Small intestine (tissue), 7 donors: Measurements from ENCODE around the gene ARF6. TPM values are rescaled to one million over a fixed set of nuclear protein-coding genes. Genes with fewer than 3 reads are reported as not detected.
A peak's percentile ranks its signal among the peaks of the same experiment; 100 is the strongest.

Experiments
- DNase-seq, 2 donors: peaks; one replicate each; pipeline versions ENCODE4 v3.0.0 to v3.0.0-alpha.2; 2013
- FAIRE-seq: peaks from 2 replicates; lab custom pipeline; 2012; peaks lifted over from hg19 to GRCh38; lab: Jason Lieb, UNC
- H3K27ac ChIP-seq, 3 donors: one replicate each; pipeline ENCODE4 v1.5.1; 2013; ENCODE audit warnings: low read length in 2 of 3, mild to moderate bottlenecking in 2 of 3, control low read depth in 1 of 3, inconsistent platforms in 1 of 3, low read depth in 1 of 3, moderate library complexity in 1 of 3
- H3K27me3 ChIP-seq, 3 donors: one replicate each; pipeline ENCODE4 v1.6.1; 2013; ENCODE audit warnings: low read length in 3 of 3, inconsistent platforms in 1 of 3; ENCODE audit not compliant: control insufficient read depth in 3 of 3, insufficient read depth in 3 of 3
- H3K36me3 ChIP-seq, 3 donors: one replicate each; pipeline ENCODE4 v1.6.1; 2013; ENCODE audit warnings: low read length in 3 of 3, inconsistent platforms in 1 of 3, low read depth in 1 of 3, mild to moderate bottlenecking in 1 of 3, moderate library complexity in 1 of 3; ENCODE audit not compliant: control insufficient read depth in 3 of 3, insufficient read depth in 2 of 3
- H3K4me1 ChIP-seq, 3 donors: one replicate each; pipeline ENCODE4 v1.6.1; 2013; ENCODE audit warnings: low read length in 2 of 3, inconsistent platforms in 1 of 3, low read depth in 1 of 3, mild to moderate bottlenecking in 1 of 3, moderate library complexity in 1 of 3; ENCODE audit not compliant: control insufficient read depth in 3 of 3, insufficient read depth in 2 of 3
- H3K4me3 ChIP-seq, 3 donors: one replicate each; pipeline ENCODE4 v1.5.1; 2013; ENCODE audit warnings: low read length in 3 of 3, control low read depth in 1 of 3, inconsistent platforms in 1 of 3, low read depth in 1 of 3, mild to moderate bottlenecking in 1 of 3, moderate library complexity in 1 of 3
- H3K9me3 ChIP-seq, 2 donors: one replicate each; pipeline ENCODE4 v1.6.1; 2013; ENCODE audit warnings: low read depth in 1 of 2, low read length in 1 of 2; ENCODE audit not compliant: control insufficient read depth in 2 of 2, insufficient read depth in 1 of 2
- WGBS, 3 donors: extraction: QIAGEN DNeasy Blood & Tissue Kit; methylation state at CpG; one replicate each; pipeline ENCODE4 v1.1.7; 2013; 5-methylcytosine and 5-hydroxymethylcytosine counted together
- polyA plus RNA-seq, 4 donors: library from polyadenylated mRNA; stranded (reverse) in 3 of 4; unstranded in 1 of 4; fragments of 200-250 nt in 3 of 4; fragments of 120-200 nt in 1 of 4; gene quantifications; one replicate each; pipeline versions ENCODE4 v1.2.1 to v1.2.3, GENCODE V29; 2013
- donor health status: healthy with polysubstance abuse.
- donor health status: control.
- donor health status: control.
- donor health status: Bipolar disorder and iron deficiency.
- donor health status: healthy.

Gene ARF6
- polyA plus RNA-seq, 4 donors = 51.9 to 78.6 (median 65.0) TPM

DNA sequence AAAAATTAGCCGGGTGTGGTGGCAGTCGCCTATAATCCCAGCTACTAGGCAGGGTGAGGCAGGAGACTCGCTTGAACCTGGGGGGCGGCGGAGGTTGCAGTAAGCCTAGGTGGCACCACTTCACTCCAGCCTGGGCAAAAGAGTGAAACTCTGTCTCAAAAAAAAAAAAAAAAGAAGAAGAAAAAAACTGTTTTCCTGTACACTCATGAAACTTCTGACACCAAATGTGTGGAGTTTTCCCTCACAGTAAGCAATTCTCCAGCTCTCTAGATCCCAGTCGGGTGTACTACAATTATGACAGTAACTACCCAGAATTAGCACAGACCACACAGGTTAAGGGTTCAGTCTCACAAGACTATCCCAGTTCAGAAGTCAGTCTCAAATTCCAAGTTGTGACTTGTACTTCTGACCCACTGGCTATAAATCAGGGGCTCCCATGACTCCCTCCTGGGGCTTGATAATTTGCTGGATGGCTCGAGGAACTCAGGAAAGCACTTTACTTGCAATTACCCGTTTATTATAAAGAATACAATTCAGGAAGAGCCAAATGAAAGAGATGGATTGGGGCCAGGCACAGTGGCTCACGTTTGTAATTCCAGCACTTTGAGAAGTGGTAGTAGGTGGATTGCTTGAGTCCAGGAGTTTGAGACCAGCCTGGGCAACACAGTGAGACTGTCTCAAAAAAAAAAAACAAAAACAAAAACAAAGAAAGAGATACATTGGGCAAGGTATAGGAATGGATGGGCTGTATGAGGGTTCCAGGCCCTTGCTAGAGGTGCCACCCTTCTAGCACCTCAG is 12.4 kb upstream of the ARF6 start:
- DNase-seq (peak; percentile 78 to 89), FAIRE-seq (no peak)
- H3K9me3 ChIP-seq = no peaks in the 10 kb centered on the region
- peak overlapping the region; percentile 36 to 90 (median 56) for H3K27ac ChIP-seq
- H3K27me3 ChIP-seq = no peaks in the 10 kb centered on the region
- 29 to 49% (median 33%) methylated on average over 9 of the region's 9 CpGs for WGBS, 3 donors
- H3K36me3 ChIP-seq = no peaks in the 10 kb centered on the region
- H3K4me3 ChIP-seq = no peak overlapping the region
- peaks cover 0 to 32% (median 0%) of the 10 kb centered on the region in 3 donors for H3K4me1 ChIP-seq

DNA sequence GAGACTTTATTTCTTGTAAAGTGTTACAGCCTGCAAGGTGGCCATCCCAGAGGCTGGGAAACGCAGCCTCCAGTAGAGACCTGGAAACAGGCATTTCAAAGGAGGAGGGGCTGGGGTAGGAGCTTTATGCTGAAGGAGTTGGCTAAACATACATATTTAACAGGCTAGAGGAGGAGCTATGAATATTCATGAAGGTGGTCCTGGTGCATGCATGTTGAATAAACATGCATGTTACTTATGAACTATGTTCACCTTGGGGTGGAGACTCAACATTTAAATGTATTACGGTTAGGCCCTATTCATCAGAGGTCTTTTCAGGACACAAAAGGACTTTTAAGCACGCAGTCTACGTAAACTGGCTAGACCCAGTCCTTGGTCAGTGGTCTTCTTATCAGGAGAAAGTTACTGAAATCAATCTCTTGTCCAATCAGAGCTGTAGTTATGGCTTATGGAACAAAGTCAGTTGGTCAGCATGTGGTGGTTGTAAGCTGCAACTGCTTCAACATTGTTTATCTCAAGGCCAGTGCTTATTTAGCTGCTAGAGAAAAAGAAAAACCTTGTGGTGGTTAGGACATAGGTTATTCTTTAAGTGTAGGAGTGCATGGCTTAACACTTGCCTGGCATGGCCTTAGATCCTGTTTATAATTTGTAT is 11.4 kb upstream of the ARF6 start:
- Histone ChIP-seq H3K36me3 (no peaks in the 10 kb centered on the region), H3K27ac (peak overlapping the region in 1 of 3 donors; percentile 90), H3K4me3 (no peak overlapping the region), H3K9me3 (no peaks in the 10 kb centered on the region), H3K27me3 (no peaks in the 10 kb centered on the region), H3K4me1 (peaks cover 0 to 32% (median 0%) of the 10 kb centered on the region in 3 donors)
- WGBS, 3 donors = 91 to 93% (median 93%) methylated on average over 4 of the region's 4 CpGs
- peak in 1 of 2 donors; percentile 34 for DNase-seq
- no peak for FAIRE-seq

DNA sequence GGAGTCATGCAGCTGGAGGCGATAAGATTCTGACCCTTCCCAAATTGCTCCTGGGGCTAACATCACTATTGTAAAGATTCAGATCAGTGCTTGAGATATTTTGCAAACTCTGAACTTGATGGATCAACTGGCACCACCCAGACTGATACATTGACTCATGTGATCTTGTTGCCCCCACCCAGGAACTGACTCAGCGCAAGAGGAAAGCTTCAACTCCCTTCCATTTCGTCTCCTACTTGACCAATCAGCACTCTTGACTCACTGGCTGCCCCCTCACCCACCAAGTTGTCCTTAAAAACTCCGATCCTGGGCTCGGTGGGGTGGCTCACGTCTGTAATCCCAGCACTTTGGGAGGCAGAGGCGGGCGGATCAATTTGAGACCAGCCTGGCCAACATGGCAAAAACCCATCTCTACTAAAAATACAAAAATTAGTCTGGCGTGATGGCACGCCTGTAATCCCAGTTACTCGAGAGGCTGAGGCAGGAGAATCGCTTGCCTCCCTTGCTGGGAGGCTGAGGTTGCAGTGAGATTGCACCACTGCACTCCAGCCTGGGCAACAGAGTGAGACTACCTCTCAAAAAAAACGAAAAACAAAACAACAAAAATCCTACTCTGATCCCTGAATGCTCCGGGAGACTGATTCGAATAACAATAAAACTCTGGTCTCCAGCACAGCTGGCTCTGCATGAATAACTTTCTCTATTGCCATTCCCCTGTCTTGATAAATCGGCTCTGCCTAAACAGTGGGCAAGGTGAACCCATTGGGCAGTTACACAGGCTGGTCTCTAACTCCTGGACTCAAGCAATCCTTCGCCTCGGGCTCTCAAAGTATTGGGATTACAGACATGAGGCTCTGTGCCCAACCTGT is 9.8 kb upstream of the ARF6 start:
- DNase-seq = no peak
- 92 to 95% (median 92%) methylated on average over 18 of the region's 18 CpGs for WGBS, 3 donors
- Histone ChIP-seq H3K4me1 (peaks cover 0 to 32% (median 0%) of the 10 kb centered on the region in 3 donors), H3K27me3 (no peaks in the 10 kb centered on the region), H3K27ac (no peak overlapping the region), H3K36me3 (no peaks in the 10 kb centered on the region), H3K4me3 (no peak overlapping the region), H3K9me3 (no peaks in the 10 kb centered on the region)
- FAIRE-seq = no peak

DNA sequence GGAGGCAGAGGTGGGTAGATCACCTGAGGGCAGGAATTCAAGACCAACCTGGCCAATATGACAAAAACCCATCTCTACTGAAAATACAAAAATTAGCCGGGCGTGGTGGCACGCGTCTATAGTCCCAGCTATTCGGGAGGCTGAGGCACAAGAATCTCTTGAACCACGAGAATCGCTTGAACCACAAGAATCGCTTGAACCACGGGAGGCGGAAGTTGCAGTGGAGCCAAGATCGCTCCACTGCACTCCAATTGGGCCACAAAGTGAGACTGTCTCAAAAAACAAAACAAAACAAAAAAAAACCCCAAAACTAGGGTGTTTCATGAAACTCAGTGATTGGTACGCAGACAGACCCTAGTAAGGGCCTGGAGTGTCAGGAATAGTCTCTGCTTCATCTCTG is 6.4 kb upstream of the ARF6 start:
- H3K27ac ChIP-seq = no peak overlapping the region
- peaks cover 0 to 9% (median 0%) of the 10 kb centered on the region in 3 donors for H3K4me1 ChIP-seq
- no peaks in the 10 kb centered on the region for H3K27me3 ChIP-seq
- H3K36me3 ChIP-seq = no peaks in the 10 kb centered on the region
- H3K4me3 ChIP-seq = no peak overlapping the region
- DNase-seq (no peak), FAIRE-seq (no peak)
- 82 to 90% (median 86%) methylated on average over 12 of the region's 12 CpGs for WGBS, 3 donors
- H3K9me3 ChIP-seq = no peaks in the 10 kb centered on the region

DNA sequence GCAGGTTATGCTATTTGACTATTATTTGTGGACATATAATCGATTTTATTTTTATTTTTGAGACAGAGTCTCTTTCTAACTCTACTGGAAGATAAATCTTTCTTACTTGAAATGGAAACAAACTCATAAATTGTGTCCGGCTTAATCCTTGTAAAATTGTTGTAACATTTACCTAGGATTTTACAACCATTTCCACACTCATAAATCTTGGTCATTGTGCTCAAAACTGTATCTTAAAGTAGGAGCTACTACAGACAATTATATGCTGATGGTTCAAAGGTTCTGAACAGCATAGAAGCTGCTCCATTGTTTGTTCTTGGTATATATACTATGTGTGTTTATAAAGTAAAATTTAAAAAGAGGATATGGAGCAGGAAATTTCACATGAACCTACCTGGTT is 4.6 kb upstream of the ARF6 start:
- peak overlapping the region in 1 of 3 donors; percentile 49 for H3K27ac ChIP-seq
- no peaks in the 10 kb centered on the region for H3K9me3 ChIP-seq
- H3K36me3 ChIP-seq = no peaks in the 10 kb centered on the region
- H3K4me1 ChIP-seq = peaks cover 0 to 5% (median 0%) of the 10 kb centered on the region in 3 donors
- no peaks in the 10 kb centered on the region for H3K27me3 ChIP-seq
- H3K4me3 ChIP-seq = no peak overlapping the region
- DNase-seq = peak in 1 of 2 donors; percentile 57
- 54 to 77% (median 65%) methylated on average over 2 of the region's 2 CpGs for WGBS, 3 donors
- FAIRE-seq = no peak

DNA sequence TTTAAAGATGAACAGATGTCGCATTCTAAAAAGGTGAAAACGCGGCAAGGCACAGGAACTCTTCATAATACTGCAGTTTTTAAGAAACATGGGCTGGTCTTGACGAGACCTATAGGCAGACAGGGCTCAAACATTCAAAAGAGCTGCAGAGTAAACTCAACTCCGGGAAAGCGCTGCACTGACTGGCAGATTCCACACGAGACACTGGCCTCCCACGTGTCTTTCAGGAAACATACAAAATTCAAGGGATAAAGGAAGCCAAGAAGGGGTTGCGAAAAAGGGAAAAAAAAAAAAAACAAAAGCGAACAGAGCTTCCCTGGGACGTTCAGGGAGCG is 614 bp upstream of the ARF6 start:
- FAIRE-seq = no peak
- peaks cover 0 to 5% (median 0%) of the 10 kb centered on the region in 3 donors for H3K4me1 ChIP-seq
- 0 to 1% (median 0%) methylated on average over 12 of the region's 12 CpGs for WGBS, 3 donors
- no peaks in the 10 kb centered on the region for H3K27me3 ChIP-seq
- H3K4me3 ChIP-seq = peak overlapping the region; percentile 53 to 95 (median 91)
- peak in 1 of 2 donors; percentile 76 for DNase-seq
- H3K9me3 ChIP-seq = no peaks in the 10 kb centered on the region
- H3K36me3 ChIP-seq = peaks cover 0 to 6% (median 0%) of the 10 kb centered on the region in 3 donors
- H3K27ac ChIP-seq = peak overlapping the region; percentile 100

DNA sequence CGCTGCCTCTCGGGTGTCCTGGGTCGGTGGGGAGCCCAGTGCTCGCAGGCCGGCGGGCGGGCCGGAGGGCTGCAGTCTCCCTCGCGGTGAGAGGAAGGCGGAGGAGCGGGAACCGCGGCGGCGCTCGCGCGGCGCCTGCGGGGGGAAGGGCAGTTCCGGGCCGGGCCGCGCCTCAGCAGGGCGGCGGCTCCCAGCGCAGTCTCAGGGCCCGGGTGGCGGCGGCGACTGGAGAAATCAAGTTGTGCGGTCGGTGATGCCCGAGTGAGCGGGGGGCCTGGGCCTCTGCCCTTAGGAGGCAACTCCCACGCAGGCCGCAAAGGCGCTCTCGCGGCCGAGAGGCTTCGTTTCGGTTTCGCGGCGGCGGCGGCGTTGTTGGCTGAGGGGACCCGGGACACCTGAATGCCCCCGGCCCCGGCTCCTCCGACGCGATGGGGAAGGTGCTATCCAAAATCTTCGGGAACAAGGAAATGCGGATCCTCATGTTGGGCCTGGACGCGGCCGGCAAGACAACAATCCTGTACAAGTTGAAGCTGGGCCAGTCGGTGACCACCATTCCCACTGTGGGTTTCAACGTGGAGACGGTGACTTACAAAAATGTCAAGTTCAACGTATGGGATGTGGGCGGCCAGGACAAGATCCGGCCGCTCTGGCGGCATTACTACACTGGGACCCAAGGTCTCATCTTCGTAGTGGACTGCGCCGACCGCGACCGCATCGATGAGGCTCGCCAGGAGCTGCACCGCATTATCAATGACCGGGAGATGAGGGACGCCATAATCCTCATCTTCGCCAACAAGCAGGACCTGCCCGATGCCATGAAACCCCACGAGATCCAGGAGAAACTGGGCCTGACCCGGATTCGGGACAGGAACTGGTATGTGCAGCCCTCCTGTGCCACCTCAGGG is 679 bp downstream of the ARF6 start:
- Histone ChIP-seq H3K27me3 (no peaks in the 10 kb centered on the region), H3K4me3 (peak overlapping the region; percentile 91 to 100 (median 95)), H3K27ac (peak overlapping the region; percentile 100), H3K9me3 (no peaks in the 10 kb centered on the region), H3K36me3 (peaks cover 0 to 6% (median 0%) of the 10 kb centered on the region in 3 donors), H3K4me1 (peaks cover 0 to 11% (median 0%) of the 10 kb centered on the region in 3 donors)
- 0 to 1% (median 0%) methylated on average over 77 to 85 of the region's 85 CpGs for WGBS, 3 donors
- FAIRE-seq = no peak
- peak; percentile 52 to 86 for DNase-seq
